Activated naive CD4-positive, alpha-beta T cell treated with anti-CD3 and anti-CD28 coated beads, Interleukin-2, amount 50 U/mL, for 16 hours (primary cell): ENCODE data around the gene SRPRB.
"Not testable (repeated sequence)": the region's sequence is repeated elsewhere in the genome, so short reads cannot be mapped to it uniquely, and the experiment has no call there.

Experiments
- DNase-seq: peaks from one replicate; pipeline ENCODE4 v3.0.0-alpha.2; 2020

SRPRB gene

GRCh38 chr3:133779626-133780203 lies 25.9 kb upstream of the SRPRB start:
- no peak for DNase-seq

- not testable (repeated sequence) for DNase-seq
Measured at GRCh38 chr3:133780756-133781155, 24.9 kb upstream of the SRPRB start.

GRCh38 chr3:133781570-133781969 lies 24.0 kb upstream of the SRPRB start:
- no peak for DNase-seq

DNA sequence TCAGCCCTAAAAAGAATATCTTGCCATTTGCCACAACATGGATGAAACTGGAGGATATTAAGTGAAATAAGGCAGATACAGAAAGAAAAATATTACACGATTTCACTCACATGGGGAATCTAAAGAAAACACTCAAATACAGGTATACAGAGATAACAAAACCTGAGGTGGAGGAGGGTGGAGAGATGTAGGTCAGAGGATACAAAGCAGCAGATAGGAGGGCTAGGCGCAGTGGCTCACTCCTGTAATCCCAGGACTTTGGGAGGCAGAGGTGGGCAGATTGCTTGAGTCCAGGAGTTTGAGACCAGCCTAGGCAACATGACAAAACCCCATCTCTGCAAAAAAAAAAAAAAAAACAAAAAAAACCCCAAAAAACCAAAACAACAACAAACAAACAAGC lies 23.2 kb upstream of the SRPRB start:
- DNase-seq: no peak

- DNase-seq: no peak
Measured at GRCh38 chr3:133783762-133784161, 21.9 kb upstream of the SRPRB start.

GRCh38 chr3:133788024-133788423 lies 17.6 kb upstream of the SRPRB start:
- DNase-seq: no peak

DNA sequence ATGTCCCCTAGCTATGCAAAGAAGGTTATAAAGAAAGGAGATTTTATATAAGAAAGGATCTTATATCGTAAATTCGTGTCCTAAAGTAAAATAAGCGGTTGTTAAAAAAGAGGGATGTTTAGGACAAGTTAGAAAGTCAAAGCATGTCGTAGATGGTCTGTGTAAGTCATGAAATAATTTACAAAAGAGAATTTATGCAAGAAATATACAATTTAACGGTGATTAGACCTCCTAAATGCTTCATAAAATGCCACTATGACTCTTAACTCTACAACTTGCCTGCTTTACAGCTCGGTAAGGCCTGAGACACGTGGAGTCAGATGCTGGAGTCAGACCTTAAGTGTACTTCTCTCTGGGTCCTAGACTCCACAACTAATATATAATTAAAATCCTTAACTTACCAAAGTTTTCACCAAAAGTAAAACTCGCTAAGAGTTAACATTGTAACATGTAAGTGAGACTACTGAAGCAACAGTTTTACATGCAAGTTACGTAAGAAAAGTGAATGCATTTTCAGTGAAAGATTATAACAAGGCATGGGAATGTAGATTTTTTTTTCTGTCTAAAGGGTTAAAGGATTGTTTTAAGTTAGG lies 13.3 kb upstream of the SRPRB start:
- DNase-seq: no peak

- no peak for DNase-seq
Measured at GRCh38 chr3:133797396-133798105, 8.1 kb upstream of the SRPRB start.

- DNase-seq: no peak
Measured at GRCh38 chr3:133799794-133800585, 5.6 kb upstream of the SRPRB start.

GRCh38 chr3:133803469-133803868 lies 2.1 kb upstream of the SRPRB start:
- no peak for DNase-seq

GRCh38 chr3:133804896-133805295 lies 719 bp upstream of the SRPRB start:
- DNase-seq: no peak

GRCh38 chr3:133805384-133805701 lies 272 bp upstream of the SRPRB start:
- DNase-seq: no peak

- DNase-seq: no peak
Measured at GRCh38 chr3:133812872-133813271, 7.3 kb downstream of the SRPRB start.

DNA sequence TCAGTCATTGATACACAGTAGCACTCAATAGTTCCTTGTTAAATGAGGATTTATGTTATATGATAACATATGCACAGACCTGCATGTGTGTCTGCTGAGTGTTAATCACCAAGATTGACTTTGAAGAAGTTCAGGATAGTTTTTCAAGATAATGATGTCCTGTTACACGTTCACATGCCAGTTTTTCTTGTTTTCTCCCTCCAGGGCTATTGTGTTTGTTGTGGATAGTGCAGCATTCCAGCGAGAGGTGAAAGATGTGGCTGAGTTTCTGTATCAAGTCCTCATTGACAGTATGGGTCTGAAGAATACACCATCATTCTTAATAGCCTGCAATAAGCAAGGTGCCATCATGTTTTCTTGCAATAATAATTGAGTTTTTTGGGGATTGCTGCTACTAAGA lies 9.8 kb downstream of the SRPRB start:
- no peak for DNase-seq

- no peak for DNase-seq
Measured at GRCh38 chr3:133820129-133820528, 14.5 kb downstream of the SRPRB start.

DNA sequence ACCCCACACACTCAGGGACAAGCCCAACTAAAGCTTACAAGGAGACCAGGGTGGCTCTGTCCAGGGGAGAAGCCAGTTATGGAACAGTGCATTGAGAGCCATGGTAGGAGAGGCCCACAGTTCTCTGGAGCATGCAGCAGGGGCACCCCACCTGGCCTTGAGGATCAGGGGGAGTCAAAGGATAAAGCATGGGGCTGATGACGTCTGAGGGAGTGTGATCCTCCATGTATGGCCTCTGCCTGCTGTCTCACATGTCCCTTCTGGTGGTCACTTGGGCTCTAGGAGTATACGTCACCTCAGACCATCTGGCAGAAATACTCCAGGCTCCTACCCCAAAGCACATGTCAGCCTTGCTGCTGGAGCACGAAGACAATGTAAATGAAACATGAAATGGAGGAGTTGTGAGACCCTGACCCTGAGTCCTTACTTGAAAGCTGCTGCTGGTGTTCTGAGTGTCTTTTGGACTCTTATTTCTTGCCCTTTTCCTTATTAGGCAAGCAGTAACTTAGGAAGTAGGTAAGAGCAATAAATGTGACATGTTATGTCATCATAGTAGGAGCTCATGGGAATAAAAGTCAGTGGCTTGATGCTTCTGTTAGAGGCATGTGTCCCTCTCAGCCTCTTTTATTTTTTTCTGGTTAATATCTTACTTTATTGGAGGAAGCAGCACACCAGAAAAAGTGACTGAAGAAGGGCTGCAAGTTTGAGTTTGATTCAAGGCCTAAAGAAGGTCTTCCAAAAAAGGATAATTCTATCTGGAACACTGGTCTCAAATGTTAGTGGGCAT lies 15.5 kb downstream of the SRPRB start:
- no peak for DNase-seq

DNA sequence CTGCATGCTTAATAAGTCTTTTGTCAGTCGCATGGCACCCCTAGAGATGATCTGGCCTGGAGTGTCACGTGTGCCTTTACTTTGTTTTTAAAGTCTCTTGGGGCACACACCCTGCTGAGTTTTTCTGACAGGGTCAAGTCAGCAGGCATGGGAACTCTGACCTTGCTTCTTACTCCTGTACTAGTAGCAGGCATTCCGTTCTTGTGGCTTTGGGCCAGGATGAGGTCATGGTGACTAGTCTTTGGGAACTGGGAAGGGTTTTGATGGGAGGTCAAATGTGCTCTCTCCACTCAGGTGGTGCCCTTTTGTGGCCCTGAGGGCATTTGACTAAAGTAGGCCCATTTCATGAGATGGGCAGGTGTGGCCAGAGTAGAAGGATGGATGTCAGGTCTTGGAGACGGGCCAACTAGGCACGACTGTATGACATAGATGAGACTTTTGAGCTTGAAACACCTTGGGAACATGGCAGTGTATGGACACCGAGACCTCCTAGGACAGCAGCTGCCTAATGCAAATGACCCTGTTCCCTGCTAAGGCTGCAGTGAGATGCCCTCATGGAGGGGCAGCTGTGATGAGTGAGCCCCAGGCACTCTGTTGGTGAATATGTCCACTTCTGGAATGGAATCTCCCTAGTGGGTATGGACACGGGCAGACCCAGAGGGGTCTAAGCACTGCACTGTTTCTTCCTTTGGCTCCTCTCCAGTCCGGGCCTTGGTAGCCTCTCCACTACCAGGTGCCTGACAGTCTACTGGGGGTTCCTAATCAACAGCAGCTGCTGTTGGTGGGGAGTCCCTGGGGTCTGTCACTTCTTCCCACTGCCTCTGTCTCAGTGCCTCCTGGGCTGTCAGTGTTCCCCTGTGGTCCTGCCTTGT lies 16.4 kb downstream of the SRPRB start:
- DNase-seq: no peak

- DNase-seq: no peak
Measured at GRCh38 chr3:133824961-133825485, 19.4 kb downstream of the SRPRB start.

GRCh38 chr3:133825969-133826727 lies 20.5 kb downstream of the SRPRB start:
- DNase-seq: no peak

DNA sequence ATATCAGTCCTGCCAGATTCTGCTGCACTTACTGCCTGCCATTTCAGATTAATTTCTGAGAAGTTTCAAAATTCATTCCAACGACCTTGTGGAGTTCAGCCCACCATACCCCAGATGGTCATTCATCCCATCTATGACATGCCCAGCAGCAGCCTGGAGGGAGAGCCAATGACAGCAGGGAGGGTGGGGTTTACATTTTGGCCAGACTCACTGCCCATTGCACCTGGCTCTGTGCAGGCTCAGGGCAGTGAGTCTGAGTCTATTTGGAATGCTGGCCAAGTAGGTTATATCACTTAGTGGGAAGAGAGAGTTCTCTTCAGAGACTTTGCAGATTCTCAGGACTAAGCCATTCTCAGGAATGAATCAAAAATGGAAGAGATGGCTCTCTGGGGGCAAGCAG lies 21.5 kb downstream of the SRPRB start:
- no peak for DNase-seq

DNA sequence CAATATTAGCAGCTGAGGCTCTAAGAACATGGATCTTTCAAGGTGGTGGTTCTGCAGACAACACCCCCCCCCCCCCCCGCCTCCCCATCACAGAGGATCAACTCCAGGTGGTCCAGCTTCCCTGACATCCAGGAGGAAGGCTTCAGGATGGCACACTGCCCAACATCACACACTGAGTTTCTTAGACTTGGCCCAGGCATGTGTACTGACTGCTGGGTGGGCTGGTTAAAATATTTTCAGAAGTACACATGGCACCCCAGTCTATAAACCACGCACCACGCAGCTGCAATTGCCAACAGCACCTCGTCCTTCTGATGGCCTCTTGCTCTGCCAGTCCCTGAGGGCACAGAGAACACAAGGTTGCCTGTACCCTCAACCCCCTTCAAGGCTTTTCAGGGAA lies 22.1 kb downstream of the SRPRB start:
- DNase-seq: no peak
